Neural progenitor cell (in vitro differentiated cells): ENCODE data around the gene HSPB1.
"Not testable (repeated sequence)": the region's sequence is repeated elsewhere in the genome, so short reads cannot be mapped to it uniquely, and the experiment has no call there.

Experiments used
- EZH2 ChIP-seq: fragments of 200-600 bp; sonication (generic); IDR thresholded peaks from 2 replicates; pipeline ENCODE4 v1.6.1; 2017; ENCODE audit warnings: antibody characterized with exemption, mild to moderate bottlenecking, moderate library complexity
- TF ChIP-seq, protein P1 (sequence below): fragments of 200-600 bp; sonication (generic); IDR thresholded peaks from 2 replicates; pipeline ENCODE4 v1.5.1; 2017; ENCODE audit warnings: antibody characterized with exemption, mild to moderate bottlenecking

GRCh38 chr7:76335417-76335816 lies 32.9 kb downstream of the HSPB1 start:
- TF ChIP-seq, protein P1, sequence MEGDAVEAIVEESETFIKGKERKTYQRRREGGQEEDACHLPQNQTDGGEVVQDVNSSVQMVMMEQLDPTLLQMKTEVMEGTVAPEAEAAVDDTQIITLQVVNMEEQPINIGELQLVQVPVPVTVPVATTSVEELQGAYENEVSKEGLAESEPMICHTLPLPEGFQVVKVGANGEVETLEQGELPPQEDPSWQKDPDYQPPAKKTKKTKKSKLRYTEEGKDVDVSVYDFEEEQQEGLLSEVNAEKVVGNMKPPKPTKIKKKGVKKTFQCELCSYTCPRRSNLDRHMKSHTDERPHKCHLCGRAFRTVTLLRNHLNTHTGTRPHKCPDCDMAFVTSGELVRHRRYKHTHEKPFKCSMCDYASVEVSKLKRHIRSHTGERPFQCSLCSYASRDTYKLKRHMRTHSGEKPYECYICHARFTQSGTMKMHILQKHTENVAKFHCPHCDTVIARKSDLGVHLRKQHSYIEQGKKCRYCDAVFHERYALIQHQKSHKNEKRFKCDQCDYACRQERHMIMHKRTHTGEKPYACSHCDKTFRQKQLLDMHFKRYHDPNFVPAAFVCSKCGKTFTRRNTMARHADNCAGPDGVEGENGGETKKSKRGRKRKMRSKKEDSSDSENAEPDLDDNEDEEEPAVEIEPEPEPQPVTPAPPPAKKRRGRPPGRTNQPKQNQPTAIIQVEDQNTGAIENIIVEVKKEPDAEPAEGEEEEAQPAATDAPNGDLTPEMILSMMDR, result not testable (repeated sequence)
- not testable (repeated sequence) for TF ChIP-seq EZH2
